ENCODE results near the gene DUSP22. TPM values are rescaled to one million over a fixed set of nuclear protein-coding genes. Genes with fewer than 3 reads are reported as not detected.

DUSP22 gene
- total RNA-seq, 1 experiment from 2014 or later: 30.7 TPM

DNA sequence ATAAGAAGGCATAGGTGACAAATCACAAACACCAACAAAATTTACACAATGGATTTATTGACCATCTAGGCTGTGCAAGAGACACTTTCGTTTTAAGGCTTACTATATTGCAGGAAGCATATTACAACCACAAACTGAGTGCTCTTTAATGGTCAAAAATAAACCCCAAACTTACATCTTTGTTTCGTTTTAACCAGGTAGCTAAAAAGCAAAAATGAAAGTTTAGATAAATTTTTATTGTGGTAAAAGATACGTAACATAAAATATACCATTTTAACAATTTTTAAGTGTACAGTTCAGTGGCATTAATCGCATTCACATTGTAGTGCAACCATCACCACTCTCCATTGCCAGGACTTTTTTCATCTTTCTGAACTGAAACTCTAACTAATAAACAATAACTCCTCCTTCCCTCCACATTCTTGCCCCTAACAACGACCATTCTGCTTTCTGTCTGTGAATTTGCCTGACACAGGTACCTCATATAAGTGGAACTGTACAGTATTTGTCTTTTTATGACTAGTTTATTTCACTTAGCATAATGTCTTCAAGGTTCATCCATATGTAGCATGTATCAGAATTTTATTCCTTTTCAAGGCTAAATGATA, 32.3 kb upstream of the DUSP22 start:
- no peaks in the 10 kb centered on the region; the same call in 1 of the 2 replicates for H3K27me3 ChIP-seq (ENCODE audit: control insufficient read depth, insufficient read depth, low read length)
- H3K36me3 ChIP-seq (replicated peaks; ENCODE audit: control insufficient read depth, insufficient read depth, low read length): no peaks in the 10 kb centered on the region
- no peak overlapping the region for H3K4me3 ChIP-seq (ENCODE audit: insufficient read depth, low read depth, low read length)
- no peak for DNase-seq

GRCh38 chr6:264626-265025, 27.7 kb upstream of the DUSP22 start:
- H3K36me3 ChIP-seq (replicated peaks; ENCODE audit: control insufficient read depth, insufficient read depth, low read length): no peaks in the 10 kb centered on the region
- no peaks in the 10 kb centered on the region for H3K27me3 ChIP-seq (ENCODE audit: control insufficient read depth, insufficient read depth, low read length)
- DNase-seq: no peak

DNA sequence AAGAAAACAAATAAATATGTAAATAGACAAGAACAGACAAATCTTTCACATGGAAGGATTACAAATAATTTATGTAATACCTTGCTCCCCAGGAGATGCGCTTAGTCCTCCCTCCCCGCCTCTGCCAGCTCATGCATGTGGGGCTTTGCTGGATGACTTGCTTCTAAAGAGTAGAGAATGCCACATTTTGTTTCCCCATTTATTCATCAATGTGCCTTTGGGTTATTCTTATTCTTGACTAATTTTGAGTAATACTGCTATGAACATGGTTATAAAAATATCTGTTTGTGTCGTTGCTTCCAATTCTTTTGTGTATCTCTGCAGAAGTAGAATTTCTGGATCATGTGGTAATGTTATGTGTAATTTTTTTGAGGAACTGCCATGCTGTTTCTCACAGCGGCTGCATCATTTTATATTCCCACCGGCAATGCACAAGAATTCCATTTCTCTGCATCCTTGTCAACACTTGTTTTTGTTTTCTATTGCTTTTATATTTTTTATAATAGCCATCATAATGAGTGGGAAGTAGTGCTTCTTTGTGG, 23.8 kb upstream of the DUSP22 start:
- Histone ChIP-seq H3K27me3 (ENCODE audit: control insufficient read depth, insufficient read depth, low read length) (no peaks in the 10 kb centered on the region), H3K36me3 (replicated peaks; ENCODE audit: control insufficient read depth, insufficient read depth, low read length) (no peaks in the 10 kb centered on the region), H3K4me3 (ENCODE audit: insufficient read depth, low read depth, low read length) (no peak overlapping the region)
- DNase-seq: no peak

More at GRCh38 chr6:264626-265025, 27.7 kb upstream of the DUSP22 start:
- H3K4me3 ChIP-seq (ENCODE audit: insufficient read depth, low read depth, low read length): no peak overlapping the region

DNA sequence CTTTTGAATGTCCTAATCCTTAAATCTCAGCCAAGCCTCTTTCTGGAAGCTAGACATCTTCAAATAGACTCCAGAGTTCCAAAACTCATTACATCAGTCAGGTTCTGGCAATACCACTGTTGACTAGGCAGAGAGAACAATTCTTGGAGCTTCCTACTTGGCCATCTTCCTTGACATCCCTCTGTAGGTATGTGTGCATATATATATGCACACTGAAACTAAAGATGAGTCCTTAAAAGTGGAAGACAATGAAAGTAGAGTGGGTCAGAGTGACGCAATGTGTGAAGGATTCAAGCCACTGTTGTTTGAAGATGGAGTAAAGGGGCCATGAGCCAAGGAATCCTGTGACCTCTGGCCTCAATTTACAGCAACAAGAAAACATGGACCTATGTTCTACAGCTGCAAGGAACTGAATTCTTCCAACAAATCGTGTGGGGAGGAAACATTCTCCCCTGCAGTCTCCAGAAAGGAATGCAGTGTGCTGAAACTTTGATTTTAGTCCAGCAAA, 18.7 kb upstream of the DUSP22 start:
- H3K36me3 ChIP-seq (replicated peaks; ENCODE audit: control insufficient read depth, insufficient read depth, low read length): no peaks in the 10 kb centered on the region
- H3K4me3 ChIP-seq (ENCODE audit: insufficient read depth, low read depth, low read length): no peak overlapping the region
- DNase-seq: no peak
- no peaks in the 10 kb centered on the region for H3K27me3 ChIP-seq (ENCODE audit: control insufficient read depth, insufficient read depth, low read length)

DNA sequence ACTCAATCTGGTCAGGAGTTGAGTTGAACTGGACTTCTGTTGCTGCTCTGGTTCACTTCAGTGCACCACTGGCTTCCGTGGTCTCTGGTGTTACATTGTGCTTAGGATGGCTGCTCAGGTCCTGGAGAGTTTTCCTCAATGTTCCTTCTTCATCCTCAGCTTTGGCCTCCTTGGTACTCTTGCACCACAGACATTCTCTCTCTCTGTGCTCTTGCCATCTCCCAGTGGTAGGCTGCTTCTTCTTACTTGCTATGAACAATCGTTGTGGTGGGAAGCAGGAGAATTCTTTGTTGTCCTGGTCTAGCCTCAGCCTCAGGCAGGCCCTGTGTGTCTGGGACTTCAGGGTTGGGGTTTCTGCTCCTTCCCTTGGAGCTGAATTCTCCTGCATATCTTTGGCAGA, 14.5 kb upstream of the DUSP22 start:
- no peak overlapping the region for H3K4me3 ChIP-seq (ENCODE audit: insufficient read depth, low read depth, low read length)
- no peaks in the 10 kb centered on the region for H3K36me3 ChIP-seq (replicated peaks; ENCODE audit: control insufficient read depth, insufficient read depth, low read length)
- no peaks in the 10 kb centered on the region for H3K27me3 ChIP-seq (ENCODE audit: control insufficient read depth, insufficient read depth, low read length)
- no peak for DNase-seq

DNA sequence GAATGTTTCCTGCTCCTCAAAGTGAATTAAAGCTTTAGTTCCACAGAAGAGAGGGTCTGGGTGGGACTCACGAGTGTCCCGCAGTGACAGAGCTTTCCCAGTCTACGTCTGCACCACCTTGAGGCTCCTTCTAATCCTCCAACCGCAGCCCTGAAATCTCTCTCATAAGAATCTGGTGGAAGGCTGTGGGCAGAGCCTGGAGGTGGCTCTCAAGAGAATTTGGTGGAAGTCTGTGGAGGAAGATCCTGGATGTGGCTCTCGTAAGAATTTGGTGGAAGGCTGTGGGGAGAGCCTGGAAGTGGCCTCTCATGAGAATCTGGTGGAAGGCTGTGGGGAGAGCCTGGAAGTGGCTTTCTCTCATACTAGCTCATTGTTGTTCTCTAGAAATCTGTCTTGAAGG, 13.8 kb upstream of the DUSP22 start:
- Histone ChIP-seq H3K36me3 (replicated peaks; ENCODE audit: control insufficient read depth, insufficient read depth, low read length) (no peaks in the 10 kb centered on the region), H3K27me3 (ENCODE audit: control insufficient read depth, insufficient read depth, low read length) (no peaks in the 10 kb centered on the region), H3K4me3 (ENCODE audit: insufficient read depth, low read depth, low read length) (no peak overlapping the region)
- DNase-seq: no peak

DNA sequence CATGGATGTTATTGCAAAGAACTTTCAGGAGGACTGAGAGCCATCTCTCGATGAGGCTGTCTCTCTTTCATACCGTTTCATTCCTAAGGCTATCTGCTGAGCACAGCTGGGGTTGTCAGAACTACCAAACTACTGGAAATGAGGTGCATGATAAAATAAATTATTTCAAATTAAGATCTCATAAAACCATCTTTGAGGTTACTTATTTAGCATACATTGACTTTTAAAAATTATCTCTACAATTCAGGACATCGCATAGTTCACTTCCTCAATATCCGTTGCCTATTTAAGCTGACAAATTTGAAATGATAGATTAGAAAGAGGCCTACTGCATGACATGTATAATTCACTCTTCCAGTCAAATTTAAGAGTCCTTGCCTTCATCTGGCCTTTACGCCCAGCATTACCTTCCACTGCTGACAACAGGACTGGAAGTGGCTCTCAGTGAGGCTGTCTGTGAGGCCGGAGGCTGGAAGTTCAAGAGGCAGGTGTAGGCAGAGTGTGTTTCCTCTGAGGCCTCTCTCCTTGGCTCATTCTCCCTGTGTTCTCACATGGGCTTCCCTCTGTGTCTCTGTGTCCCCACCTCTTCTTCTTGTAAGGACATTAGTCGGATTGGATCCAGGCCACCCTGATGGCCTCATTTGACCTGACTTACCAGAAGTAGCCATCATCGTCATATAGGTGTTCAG, 12.8 kb upstream of the DUSP22 start:
- no peak for DNase-seq
- H3K4me3 ChIP-seq (ENCODE audit: insufficient read depth, low read depth, low read length): no peak overlapping the region
- no peaks in the 10 kb centered on the region for H3K27me3 ChIP-seq (ENCODE audit: control insufficient read depth, insufficient read depth, low read length)
- H3K36me3 ChIP-seq (replicated peaks; ENCODE audit: control insufficient read depth, insufficient read depth, low read length): no peaks in the 10 kb centered on the region

DNA sequence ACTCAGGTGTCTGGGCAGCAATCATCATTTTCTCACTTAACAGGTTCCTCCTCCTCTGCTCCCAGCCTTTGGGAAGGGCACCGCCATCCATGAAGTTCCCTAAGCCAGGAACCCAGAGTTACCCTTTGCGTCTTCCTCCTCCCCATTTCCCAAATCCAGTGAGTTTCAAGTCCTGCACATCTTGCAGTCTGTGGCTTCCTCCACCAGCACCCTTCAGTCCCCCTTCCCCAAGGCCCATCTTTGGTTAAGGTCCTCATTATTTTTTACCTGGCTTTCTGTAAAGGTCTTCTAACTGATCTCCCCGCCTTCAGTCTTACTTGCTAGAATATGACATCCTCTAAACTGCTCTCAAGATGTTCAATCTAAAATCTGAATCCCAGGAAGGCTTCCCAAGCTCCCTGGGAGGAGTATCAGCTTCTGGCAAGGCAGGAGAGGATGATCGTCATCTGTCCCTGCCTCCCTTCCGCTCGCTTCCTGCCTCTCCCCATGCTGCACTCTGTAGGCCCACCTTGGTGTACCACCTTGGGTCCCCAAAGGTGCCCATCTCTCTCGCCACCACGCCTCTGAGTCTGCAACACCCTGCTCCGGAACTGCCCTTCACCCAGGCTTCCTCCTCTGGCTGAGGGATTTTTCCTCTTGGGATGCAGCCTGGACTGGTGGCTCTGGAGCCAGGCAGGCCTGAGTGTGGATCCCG, 11.4 kb upstream of the DUSP22 start:
- no peak overlapping the region for H3K4me3 ChIP-seq (ENCODE audit: insufficient read depth, low read depth, low read length)
- H3K36me3 ChIP-seq (replicated peaks; ENCODE audit: control insufficient read depth, insufficient read depth, low read length): no peaks in the 10 kb centered on the region
- no peak for DNase-seq
- H3K27me3 ChIP-seq (ENCODE audit: control insufficient read depth, insufficient read depth, low read length): no peaks in the 10 kb centered on the region

DNA sequence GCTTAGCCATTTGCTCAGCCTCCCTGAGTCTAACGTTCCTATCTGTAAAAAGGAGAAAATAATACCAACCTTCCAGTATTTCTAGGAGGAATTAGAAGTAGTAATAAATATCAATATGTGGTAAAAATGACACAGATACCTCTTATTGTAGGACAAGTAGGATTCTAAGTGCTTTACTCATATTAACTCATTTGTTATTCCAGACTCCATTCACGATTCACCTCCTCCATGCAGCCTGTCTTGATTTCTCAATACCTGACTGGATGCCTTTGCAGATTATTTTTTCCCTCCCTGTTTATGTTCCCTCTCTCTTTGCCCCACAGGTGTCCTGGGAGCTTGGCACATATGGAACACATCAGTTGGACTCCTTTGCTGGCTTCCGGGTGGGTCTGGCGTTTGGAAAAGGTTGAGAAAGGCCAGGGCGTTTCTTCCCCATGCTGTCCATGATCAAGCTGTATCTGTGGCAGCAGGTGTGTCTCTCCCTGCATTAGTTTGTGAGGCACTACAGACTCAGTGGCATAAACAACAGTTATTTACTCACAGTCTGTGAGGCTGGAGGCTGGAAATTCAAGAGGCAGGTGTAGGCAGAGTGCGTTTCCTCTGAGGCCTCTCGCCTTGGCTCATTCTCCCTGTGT, 10.7 kb upstream of the DUSP22 start:
- H3K36me3 ChIP-seq (replicated peaks; ENCODE audit: control insufficient read depth, insufficient read depth, low read length): no peaks in the 10 kb centered on the region
- H3K27me3 ChIP-seq (ENCODE audit: control insufficient read depth, insufficient read depth, low read length): no peaks in the 10 kb centered on the region
- no peak overlapping the region for H3K4me3 ChIP-seq (ENCODE audit: insufficient read depth, low read depth, low read length)
- DNase-seq: no peak

DNA sequence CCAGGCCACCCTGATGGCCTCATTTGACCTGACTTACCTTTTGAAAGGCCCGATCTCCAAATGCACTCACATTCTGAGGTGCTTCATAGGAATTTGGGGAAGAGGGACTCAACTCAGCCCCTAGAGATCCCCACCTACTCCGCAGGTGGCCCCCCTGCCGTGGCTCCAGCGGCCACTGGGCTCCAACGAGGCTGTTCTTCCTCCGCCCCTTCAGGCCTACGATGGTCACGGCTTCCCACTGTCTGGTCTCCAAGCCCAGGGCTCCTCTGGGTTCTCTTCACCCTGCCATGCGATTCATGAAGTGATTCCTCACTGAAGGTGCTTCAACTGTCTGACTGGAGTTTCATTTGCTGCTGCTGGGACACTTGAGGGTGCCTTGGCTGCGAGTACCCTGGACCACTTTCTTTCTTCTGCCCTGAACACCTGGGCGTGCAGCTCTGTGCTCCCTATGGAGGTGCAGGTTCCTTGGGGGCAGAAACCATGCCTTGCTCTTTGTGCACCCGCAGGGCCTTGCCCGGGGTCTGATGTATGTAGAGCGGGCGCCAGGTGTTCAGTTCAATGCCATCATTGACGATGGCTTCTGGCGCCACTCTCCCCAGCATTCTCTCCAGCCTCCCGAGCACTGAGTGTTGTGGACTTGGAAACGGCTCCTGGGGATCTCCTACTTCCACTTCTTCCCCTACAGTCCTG, 10.0 kb upstream of the DUSP22 start:
- H3K36me3 ChIP-seq (replicated peaks; ENCODE audit: control insufficient read depth, insufficient read depth, low read length): no peaks in the 10 kb centered on the region
- no peak overlapping the region for H3K4me3 ChIP-seq (ENCODE audit: insufficient read depth, low read depth, low read length)
- no peak for DNase-seq
- no peaks in the 10 kb centered on the region for H3K27me3 ChIP-seq (ENCODE audit: control insufficient read depth, insufficient read depth, low read length)

DNA sequence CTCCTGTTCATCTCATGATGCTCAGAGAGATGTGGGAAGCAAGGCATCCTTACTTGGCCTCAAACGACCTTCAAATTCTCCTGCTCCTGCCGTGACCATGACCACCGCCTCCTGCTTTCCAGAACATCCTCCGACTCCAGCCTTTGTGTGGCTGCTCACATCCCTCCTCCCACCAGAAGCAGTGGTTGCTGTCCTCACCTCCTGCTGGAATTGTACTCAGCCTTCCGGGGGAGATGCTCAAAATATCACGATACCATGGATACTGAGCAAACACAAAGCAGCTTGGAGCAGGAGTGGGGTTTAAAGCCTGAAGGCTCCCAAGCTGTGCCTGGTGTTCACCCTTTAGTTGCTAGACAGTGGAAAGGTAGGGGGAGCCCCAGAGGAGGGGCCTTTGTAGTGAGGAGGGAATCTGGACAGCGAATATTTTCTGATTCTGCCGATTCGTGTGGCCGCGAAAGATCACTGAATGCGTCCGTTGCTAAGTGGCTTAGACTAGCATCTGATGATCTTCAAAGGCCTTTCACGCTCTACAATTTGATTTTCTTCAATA, 9.3 kb upstream of the DUSP22 start:
- Histone ChIP-seq H3K36me3 (replicated peaks; ENCODE audit: control insufficient read depth, insufficient read depth, low read length) (no peaks in the 10 kb centered on the region), H3K27me3 (ENCODE audit: control insufficient read depth, insufficient read depth, low read length) (no peaks in the 10 kb centered on the region), H3K4me3 (ENCODE audit: insufficient read depth, low read depth, low read length) (no peak overlapping the region)
- DNase-seq: no peak

DNA sequence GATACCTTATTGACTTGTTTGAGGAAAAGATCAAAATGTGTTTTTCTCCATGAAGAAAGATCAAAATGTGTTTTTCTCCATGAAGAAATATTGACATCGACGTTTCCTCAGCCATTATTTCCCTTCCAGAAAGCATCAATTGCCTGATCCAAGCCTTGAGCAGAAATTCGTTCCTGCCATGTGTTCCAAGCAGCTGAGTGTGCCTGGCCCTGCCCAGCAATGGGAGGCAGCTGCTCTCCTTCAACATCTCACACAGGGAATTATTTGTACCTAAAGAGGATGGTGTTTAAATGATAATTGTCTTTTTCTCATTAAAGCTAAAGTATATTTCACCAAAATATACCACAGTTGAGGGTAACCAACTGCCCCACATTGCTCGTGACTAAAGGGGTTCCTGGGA, 7.8 kb upstream of the DUSP22 start:
- Histone ChIP-seq H3K36me3 (replicated peaks; ENCODE audit: control insufficient read depth, insufficient read depth, low read length) (no peaks in the 10 kb centered on the region), H3K4me3 (ENCODE audit: insufficient read depth, low read depth, low read length) (no peak overlapping the region), H3K27me3 (ENCODE audit: control insufficient read depth, insufficient read depth, low read length) (no peaks in the 10 kb centered on the region)
- no peak for DNase-seq

- Histone ChIP-seq H3K27me3 (ENCODE audit: control insufficient read depth, insufficient read depth, low read length) (no peaks in the 10 kb centered on the region), H3K4me3 (ENCODE audit: insufficient read depth, low read depth, low read length) (no peak overlapping the region), H3K36me3 (replicated peaks; ENCODE audit: control insufficient read depth, insufficient read depth, low read length) (no peaks in the 10 kb centered on the region)
- no peak for DNase-seq
These were observed 7.1 kb upstream of the DUSP22 start for GRCh38 chr6:285030-285771.
